Spinal cord (tissue), 10 donors: ENCODE data around the gene CASZ1. TPM values are rescaled to one million over a fixed set of nuclear protein-coding genes. Genes with fewer than 3 reads are reported as not detected.

Experiments
- DNase-seq, 6 donors: peaks; one replicate each; pipeline versions ENCODE4 v3.0.0 to v3.0.0-alpha.2; 2013 to 2015; ENCODE audit warnings: low spot score in 6 of 6, low read depth in 4 of 6
- H3K27ac ChIP-seq: one replicate; pipeline ENCODE4 v1.5.1; 2013; ENCODE audit warnings: low read depth, low read length, control low read depth
- H3K27me3 ChIP-seq: one replicate; pipeline ENCODE4 v1.6.1; 2013; ENCODE audit warnings: low read length; ENCODE audit not compliant: control insufficient read depth, insufficient read depth
- H3K36me3 ChIP-seq: one replicate; pipeline ENCODE4 v1.6.1; 2013; ENCODE audit warnings: low read length; ENCODE audit not compliant: control insufficient read depth, insufficient read depth
- H3K4me1 ChIP-seq: one replicate; pipeline ENCODE4 v1.6.1; 2013; ENCODE audit warnings: low read length; ENCODE audit not compliant: control insufficient read depth, insufficient read depth
- H3K4me3 ChIP-seq: one replicate; pipeline ENCODE4 v1.5.1; 2013; ENCODE audit warnings: low read depth, low read length, control low read depth
- H3K9me3 ChIP-seq: one replicate; pipeline ENCODE4 v1.6.1; 2013; ENCODE audit warnings: low read length; ENCODE audit not compliant: control insufficient read depth, insufficient read depth
- WGBS: methylation state at CpG from one replicate; pipeline ENCODE4 v1.1.5; 2013; ENCODE audit warnings: missing lambda C conversion rate; ENCODE audit not compliant: insufficient coverage; 5-methylcytosine and 5-hydroxymethylcytosine counted together
- polyA plus RNA-seq, 2 donors: library from polyadenylated mRNA; unstranded; fragments of 120-200 nt; gene quantifications; one replicate each; pipeline ENCODE4 v1.2.1, GENCODE V29; 2013; ENCODE audit not compliant: insufficient read length in 2 of 2
- total RNA-seq, 2 donors: library from RNA; depleted of rRNA in 1 of 2; stranded (reverse); fragments of 120-200 nt in 1 of 2; fragments of >200 nt in 1 of 2; gene quantifications; one replicate each; pipeline versions ENCODE4 v1.2.3 to v1.2.4, GENCODE V29; 2013 to 2014
- donor health status: healthy.

CASZ1 gene
- total and polyA plus RNA-seq, 4 donors, result 6.0 to 18.7 (median 11.3) TPM

DNA sequence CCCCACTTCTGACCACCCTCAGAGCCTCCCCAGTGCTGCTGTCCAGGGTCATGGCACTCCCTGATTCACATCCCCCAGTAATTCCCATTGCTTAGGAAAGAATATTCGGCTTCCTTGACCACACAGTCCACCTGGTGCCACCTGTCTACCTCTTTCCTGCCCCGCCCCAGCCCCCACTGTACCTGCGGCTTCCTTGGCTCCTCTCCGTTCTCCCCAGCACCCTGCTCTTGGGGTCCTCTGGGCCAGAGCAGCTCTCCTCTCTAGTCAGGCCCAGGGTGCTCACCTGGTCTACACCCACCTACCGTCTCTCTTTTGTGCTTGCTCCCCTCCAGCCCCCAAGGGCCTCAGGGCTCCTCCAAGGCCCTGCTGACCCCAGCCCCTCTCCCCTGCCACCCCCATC, 179.1 kb downstream of the CASZ1 start:
- H3K27me3 ChIP-seq, result peaks cover 3% of the 10 kb centered on the region
- 100% methylated on average over 5 of the region's 5 CpGs for WGBS
- H3K36me3 ChIP-seq, result peaks cover 27% of the 10 kb centered on the region
- H3K4me3 ChIP-seq, result no peak overlapping the region
- peaks cover 22% of the 10 kb centered on the region for H3K4me1 ChIP-seq
- no peak overlapping the region for H3K27ac ChIP-seq
- H3K9me3 ChIP-seq, result no peaks in the 10 kb centered on the region
- no peak for DNase-seq

GRCh38 chr1:10616696-10617095, 179.8 kb downstream of the CASZ1 start:
- H3K36me3 ChIP-seq, result peaks cover 23% of the 10 kb centered on the region
- DNase-seq, result no peak
- WGBS, result 99% methylated on average over 13 of the region's 15 CpGs

GRCh38 chr1:10615932-10616671, 180.3 kb downstream of the CASZ1 start:
- no peak for DNase-seq
- peaks cover 23% of the 10 kb centered on the region for H3K36me3 ChIP-seq
- peaks cover 3% of the 10 kb centered on the region for H3K27me3 ChIP-seq
- H3K9me3 ChIP-seq, result no peaks in the 10 kb centered on the region
- 86% methylated on average over 22 of the region's 27 CpGs for WGBS
- peaks cover 22% of the 10 kb centered on the region for H3K4me1 ChIP-seq
- no peak overlapping the region for H3K27ac ChIP-seq
- no peak overlapping the region for H3K4me3 ChIP-seq

More at GRCh38 chr1:10616696-10617095, 179.8 kb downstream of the CASZ1 start:
- Histone ChIP-seq H3K27me3 (peaks cover 3% of the 10 kb centered on the region), H3K9me3 (no peaks in the 10 kb centered on the region), H3K4me1 (peaks cover 22% of the 10 kb centered on the region), H3K4me3 (no peak overlapping the region), H3K27ac (no peak overlapping the region)

DNA sequence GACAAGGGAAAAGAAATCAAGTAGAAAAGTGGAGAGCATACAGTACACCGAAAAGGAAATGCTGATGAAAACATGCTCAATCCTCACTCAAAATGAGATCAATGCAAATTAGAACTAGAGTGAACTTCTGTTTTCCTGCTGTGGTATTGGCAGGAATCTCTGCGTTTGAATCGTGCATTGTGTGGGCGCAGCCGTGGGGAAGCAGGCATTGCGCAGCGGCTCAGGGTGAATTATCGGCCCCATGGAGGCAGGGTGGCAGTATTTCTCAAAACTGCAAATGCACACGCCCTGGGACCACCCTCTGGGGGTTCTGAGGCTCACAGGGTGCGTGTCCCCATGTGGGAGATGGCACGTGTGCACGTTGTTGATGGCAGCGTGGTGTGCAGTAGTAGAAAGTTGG, 181.1 kb downstream of the CASZ1 start:
- H3K27me3 ChIP-seq, result peaks cover 3% of the 10 kb centered on the region
- H3K4me3 ChIP-seq, result no peak overlapping the region
- peak in 2 of 6 donors; percentile 76 for DNase-seq
- peaks cover 20% of the 10 kb centered on the region for H3K36me3 ChIP-seq
- H3K4me1 ChIP-seq, result peaks cover 18% of the 10 kb centered on the region
- no peak overlapping the region for H3K27ac ChIP-seq
- H3K9me3 ChIP-seq, result no peaks in the 10 kb centered on the region
- 35% methylated on average over 12 of the region's 13 CpGs for WGBS

GRCh38 chr1:10614377-10615225, 181.8 kb downstream of the CASZ1 start:
- no peak for DNase-seq
- Histone ChIP-seq H3K4me1 (peaks cover 18% of the 10 kb centered on the region), H3K27me3 (peaks cover 3% of the 10 kb centered on the region), H3K36me3 (peaks cover 20% of the 10 kb centered on the region), H3K27ac (no peak overlapping the region), H3K9me3 (no peaks in the 10 kb centered on the region), H3K4me3 (no peak overlapping the region)
- WGBS, result 91% methylated on average over 11 of the region's 18 CpGs

- Histone ChIP-seq H3K9me3 (no peaks in the 10 kb centered on the region), H3K4me3 (no peak overlapping the region), H3K27me3 (peaks cover 3% of the 10 kb centered on the region), H3K36me3 (peaks cover 20% of the 10 kb centered on the region), H3K4me1 (peaks cover 18% of the 10 kb centered on the region), H3K27ac (no peak overlapping the region)
- WGBS, result 80% methylated on average over 2 of the region's 8 CpGs
- no peak for DNase-seq
These were observed 182.6 kb downstream of the CASZ1 start for GRCh38 chr1:10613861-10614260.

DNA sequence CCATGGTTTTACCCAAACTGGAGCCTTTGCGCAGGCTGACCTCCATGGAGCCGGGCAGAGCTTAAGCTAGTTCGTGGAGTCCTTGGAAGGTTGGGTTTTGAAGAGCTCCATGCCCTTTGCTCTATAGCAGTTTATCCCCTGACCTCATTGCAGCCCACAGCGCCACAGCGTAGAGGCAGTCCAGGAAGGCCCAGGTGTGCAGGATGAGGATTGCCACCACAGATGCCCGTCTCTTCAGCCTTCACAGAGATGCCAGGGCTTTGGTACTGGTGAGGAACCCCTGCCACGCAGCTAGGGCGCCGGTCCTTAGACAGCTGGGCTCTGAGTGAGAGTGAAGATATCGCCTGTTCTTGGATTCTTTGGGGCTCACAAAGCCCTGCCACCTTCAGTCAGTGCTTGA, 183.1 kb downstream of the CASZ1 start:
- 92% methylated on average over 10 of the region's 10 CpGs for WGBS

DNA sequence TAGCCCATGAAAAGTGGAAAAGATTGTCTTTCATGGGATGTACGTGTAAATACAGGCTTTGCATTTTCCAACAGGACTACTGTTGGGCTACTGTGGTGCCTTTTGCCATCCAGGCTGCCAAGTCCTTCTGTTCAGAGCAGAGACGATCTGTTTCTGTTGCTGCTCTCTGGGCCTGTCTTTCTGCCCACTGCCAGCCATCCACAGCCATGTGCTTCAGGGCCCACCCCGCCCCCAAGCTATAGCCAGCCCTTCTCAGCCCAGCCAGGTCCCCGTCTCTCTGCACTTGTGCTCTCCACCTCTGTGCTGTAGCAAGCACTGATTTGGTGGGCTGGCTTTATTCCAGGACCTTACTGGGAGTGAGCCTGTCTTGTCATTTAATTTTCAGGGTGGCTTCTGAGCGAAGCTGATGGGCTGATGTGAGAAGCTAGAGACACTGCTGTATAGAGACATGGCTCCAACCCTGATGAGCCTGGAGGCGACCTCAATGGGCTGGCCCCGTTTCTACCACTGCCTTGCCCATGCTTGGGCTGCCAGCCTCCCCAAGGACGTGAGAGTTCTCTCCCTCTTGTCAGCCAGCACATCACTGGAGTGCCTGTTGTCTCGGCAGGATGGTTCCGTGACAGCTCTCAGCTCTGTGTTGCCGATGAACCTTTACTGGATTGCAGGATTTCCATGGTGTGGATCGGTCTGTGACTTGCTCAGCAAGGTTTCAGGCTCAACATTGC, 183.8 kb downstream of the CASZ1 start:
- Histone ChIP-seq H3K9me3 (no peaks in the 10 kb centered on the region), H3K4me1 (peaks cover 18% of the 10 kb centered on the region), H3K36me3 (peaks cover 11% of the 10 kb centered on the region), H3K27ac (no peak overlapping the region), H3K27me3 (peaks cover 3% of the 10 kb centered on the region), H3K4me3 (no peak overlapping the region)
- 76% methylated on average over 10 of the region's 12 CpGs for WGBS
- DNase-seq, result peak in 1 of 6 donors; percentile 62

More for the DNA sequence above, 183.1 kb downstream of the CASZ1 start:
- no peak overlapping the region for H3K27ac ChIP-seq
- H3K36me3 ChIP-seq, result peaks cover 16% of the 10 kb centered on the region
- peaks cover 18% of the 10 kb centered on the region for H3K4me1 ChIP-seq
- DNase-seq, result no peak
- no peaks in the 10 kb centered on the region for H3K9me3 ChIP-seq
- H3K27me3 ChIP-seq, result peaks cover 3% of the 10 kb centered on the region
- H3K4me3 ChIP-seq, result no peak overlapping the region

DNA sequence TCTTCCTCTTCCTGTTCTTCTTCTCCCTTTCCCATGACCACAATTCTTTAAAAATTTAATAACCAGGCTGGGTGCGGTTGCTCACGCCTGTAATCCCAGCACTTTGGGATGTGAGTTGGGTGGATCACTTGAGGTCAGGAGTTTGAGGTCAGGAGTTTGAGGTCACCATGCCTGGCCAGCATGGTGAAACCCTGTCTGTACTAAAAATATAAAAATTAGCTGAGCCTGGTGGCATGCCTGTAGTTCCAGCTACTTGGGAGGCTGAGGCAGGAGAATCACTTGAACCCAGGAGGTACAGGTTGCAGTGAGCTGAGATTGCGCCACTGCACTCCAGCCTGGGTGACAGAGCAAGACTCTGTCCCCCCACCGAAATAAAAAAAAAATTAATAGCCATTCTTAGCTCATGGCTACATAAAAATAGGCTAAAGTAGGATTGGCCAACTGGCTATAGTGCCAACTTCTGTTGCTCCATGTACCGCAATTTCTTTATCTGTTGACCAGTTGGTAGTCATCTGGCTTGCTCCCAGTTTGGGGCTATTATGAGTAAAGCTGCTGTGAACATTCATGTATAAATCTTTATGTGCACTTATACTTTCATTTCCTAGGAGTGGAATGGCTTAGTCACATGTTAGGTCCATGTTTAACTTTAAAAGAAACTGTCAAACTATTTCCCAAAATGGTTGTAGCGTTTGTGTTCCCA, 185.4 kb downstream of the CASZ1 start:
- Histone ChIP-seq H3K4me1 (peaks cover 15% of the 10 kb centered on the region), H3K4me3 (no peak overlapping the region), H3K9me3 (no peaks in the 10 kb centered on the region), H3K27ac (no peak overlapping the region), H3K36me3 (peaks cover 2% of the 10 kb centered on the region), H3K27me3 (peaks cover 2% of the 10 kb centered on the region)
- DNase-seq, result no peak
- WGBS, result no CpG with 5 or more reads among the region's 6 CpGs
